Limb (tissue), 2 donors: ENCODE data around the gene ARTN.
A peak's percentile ranks its signal among the peaks of the same experiment; 100 is the strongest.

ENCODE experiments used
- DNase-seq, 2 donors: peaks; one replicate each; pipeline ENCODE4 v3.0.0-alpha.2; 2016; ENCODE audit errors: extremely low spot score in 2 of 2

The ARTN gene

GRCh38 chr1:43947061-43947873, 13.7 kb downstream of the ARTN start:
- no peak for DNase-seq

- DNase-seq = no peak
These were observed 14.4 kb downstream of the ARTN start for GRCh38 chr1:43947874-43948437.

- DNase-seq = no peak
These were observed 16.1 kb downstream of the ARTN start for GRCh38 chr1:43949678-43950077.

- DNase-seq = no peak
These were observed 17.7 kb downstream of the ARTN start for GRCh38 chr1:43951021-43951985.

GRCh38 chr1:43952731-43953346, 19.2 kb downstream of the ARTN start:
- DNase-seq = peak in 1 of 2 donors; percentile 57

- no peak for DNase-seq
These were observed 19.8 kb downstream of the ARTN start for GRCh38 chr1:43953361-43953760.

- no peak for DNase-seq
These were observed 20.4 kb downstream of the ARTN start for GRCh38 chr1:43954036-43954435.

GRCh38 chr1:43956234-43956633, 22.6 kb downstream of the ARTN start:
- DNase-seq = no peak

GRCh38 chr1:43957407-43958040, 23.9 kb downstream of the ARTN start:
- no peak for DNase-seq

GRCh38 chr1:43958351-43959255, 25.0 kb downstream of the ARTN start:
- no peak for DNase-seq

GRCh38 chr1:43960798-43961197, 27.2 kb downstream of the ARTN start:
- no peak for DNase-seq

- DNase-seq = no peak
These were observed 28.1 kb downstream of the ARTN start for GRCh38 chr1:43961692-43962091.

GRCh38 chr1:43962324-43962723, 28.7 kb downstream of the ARTN start:
- no peak for DNase-seq

GRCh38 chr1:43963006-43963405, 29.4 kb downstream of the ARTN start:
- DNase-seq = no peak

- DNase-seq = no peak
These were observed 30.3 kb downstream of the ARTN start for GRCh38 chr1:43963890-43964289.

GRCh38 chr1:43965316-43965715, 31.7 kb downstream of the ARTN start:
- DNase-seq = no peak

- DNase-seq = no peak
These were observed 34.8 kb downstream of the ARTN start for GRCh38 chr1:43968348-43968948.

GRCh38 chr1:43969416-43969745, 35.8 kb downstream of the ARTN start:
- no peak for DNase-seq

- peak; percentile 96 to 98 for DNase-seq
These were observed 36.3 kb downstream of the ARTN start, which contains the start of gene DPH2 for GRCh38 chr1:43969746-43970466. Gene DPH2, plus strand, starts transcription at chr1:43970010. Its CDS starts 166 bp downstream, at chr1:43970176.
